Stimulated activated CD4-positive, alpha-beta T cell treated with anti-CD3 and anti-CD28 coated beads, Interleukin-1b, Interleukin-23, amount 100 ng/mL, for 1 hour (primary cell): ENCODE results near the gene PRPSAP1.
"Not testable (repeated sequence)": the region's sequence is repeated elsewhere in the genome, so short reads cannot be mapped to it uniquely, and the experiment has no call there.

Experiments
- DNase-seq, 2 donors: peaks; one replicate each; pipeline ENCODE4 v3.0.0-alpha.2; 2020; ENCODE audit warnings: low read depth in 2 of 2

The PRPSAP1 gene

DNA sequence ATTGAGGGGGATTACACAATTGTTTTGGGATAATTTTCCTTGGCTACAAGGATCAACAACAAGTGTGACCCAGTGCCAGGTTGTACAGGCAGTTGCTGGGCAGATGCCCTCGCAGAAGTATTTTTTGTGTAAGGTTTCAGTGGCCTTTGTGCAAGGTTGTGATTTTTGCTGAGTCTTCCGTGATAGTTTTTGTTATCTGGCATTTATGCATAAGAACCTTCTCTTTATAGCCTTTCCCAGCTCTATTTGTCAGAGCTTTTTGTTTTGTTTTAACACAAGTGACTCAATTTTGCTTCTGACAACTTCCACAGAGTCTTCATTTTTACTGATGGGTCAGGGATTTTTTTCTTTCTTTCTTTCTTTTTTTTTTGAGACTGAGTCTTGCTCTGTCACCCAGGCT, 6.7 kb upstream of the PRPSAP1 start:
- DNase-seq: no peak

DNA sequence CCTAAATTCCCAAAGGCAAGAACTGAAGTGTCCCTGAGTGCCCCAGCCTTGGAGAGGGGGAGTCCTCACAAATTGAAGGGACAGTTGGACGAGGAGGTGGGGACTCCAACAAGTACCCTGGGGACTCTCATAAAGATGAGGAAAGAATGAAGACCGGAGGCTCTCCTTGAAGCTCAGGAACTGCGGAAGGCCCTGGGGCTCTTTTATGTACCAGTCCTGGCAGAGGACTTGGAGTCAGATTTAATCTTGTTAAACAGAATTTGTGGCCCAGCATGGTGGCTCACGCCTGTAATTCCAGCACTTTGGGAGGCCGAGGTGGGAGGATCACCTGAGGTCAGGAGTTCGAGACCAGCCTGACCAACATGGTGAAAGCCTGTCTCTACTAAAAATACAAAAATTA, 6.1 kb upstream of the PRPSAP1 start:
- not testable (repeated sequence) for DNase-seq

DNA sequence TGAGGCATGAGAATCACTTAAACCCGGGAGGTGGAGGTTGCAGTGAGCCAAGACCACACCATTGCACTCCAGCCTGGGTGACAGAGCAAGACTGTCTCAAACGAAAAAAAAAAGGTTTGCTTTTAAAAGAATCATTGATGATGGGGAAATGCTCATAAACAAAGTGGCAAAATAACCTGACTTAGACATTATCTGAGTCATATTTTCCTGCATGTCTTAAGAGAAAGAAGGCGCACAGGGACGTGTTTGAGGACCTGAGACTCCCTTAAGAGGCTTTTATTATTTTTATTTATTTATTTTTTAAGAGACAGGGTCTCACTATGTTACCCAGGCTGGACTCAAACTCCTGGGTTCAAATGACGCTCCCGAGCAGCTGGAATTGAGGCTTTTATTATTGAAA, 5.7 kb upstream of the PRPSAP1 start:
- DNase-seq: no peak

DNA sequence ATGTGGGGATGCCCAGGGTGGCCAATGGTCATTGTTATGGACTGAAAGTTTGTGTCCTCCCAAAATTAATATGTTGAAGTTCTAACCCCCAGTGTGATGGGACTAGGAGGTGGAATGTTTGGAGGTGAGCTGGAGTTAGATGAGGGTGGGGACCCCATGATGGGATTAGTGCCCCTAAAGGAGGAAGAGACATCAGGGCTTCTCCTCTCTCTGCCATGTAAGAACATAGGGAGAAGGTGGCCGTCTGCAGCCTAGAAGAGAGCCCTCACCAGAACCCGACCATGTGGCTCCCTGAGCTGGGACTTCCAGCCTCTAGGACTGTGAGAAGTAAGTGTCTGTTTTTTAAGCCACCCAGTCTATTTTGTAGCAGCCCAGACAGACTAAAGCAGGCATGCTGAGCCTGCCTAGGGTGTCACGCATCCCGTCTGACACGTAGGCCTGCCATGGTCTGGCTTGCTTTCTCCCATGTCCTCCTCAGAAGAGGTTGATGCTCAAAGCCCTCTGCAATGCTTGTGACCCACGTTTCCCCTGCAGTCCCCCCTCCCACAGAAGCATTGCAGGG, 4.0 kb upstream of the PRPSAP1 start:
- no peak for DNase-seq

DNA sequence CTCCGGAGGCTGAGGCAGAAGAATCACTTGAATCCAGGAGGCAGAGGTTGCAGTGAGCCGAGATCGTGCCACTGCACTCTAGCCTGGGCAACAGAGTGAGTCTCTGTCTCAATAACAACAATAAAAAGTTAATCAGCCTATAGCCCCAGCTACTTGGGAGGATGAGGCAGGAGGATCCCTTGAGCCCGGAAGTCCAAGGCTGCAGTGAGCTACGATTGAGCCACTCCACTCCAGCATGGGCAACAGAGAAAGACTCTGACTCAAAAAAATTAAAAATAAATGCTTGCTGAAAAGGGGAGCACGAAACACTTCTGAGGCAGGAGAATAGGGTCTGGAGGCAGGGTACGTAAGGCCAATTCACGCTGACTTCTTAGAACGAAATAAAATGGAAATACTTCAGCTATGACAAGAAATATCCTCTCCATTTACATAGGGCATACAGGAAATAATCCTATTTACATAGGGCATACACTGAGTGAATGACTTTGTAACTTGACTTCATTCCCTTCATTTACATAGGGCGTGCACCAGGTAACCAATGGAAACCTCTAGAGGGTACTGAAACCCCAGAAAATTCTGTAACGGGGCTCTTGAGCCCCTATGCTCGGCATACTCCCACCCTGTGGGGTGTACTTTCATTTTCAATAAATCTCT, 3.2 kb upstream of the PRPSAP1 start:
- DNase-seq: no peak

DNA sequence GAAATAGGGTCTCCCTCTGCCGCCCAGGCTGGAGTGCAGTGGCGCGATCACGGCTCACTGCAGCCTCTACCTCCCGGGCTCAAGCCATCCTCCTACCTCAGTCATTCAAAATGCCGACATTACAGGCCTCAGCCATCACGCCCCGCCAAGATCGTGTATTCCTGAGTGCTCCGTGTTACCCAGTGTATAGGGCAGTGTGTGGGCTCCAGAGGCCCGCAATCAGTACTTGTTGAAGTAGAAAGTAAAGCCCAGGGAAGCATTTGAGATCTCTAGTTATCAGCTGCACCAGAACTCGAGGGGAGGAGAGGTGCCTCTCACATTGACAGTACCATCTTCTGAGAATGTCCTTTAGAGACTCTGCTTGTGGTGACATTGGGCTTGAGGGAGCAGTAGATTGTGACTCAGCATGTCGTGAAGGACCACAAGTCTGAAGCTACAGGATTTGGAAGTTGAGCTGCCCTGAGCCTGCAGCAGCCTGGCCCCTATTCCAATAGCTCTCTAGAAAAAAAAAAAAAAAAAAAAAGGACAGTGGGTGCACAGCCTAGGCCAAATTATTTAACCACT, 1.1 kb upstream of the PRPSAP1 start:
- DNase-seq: no peak

DNA sequence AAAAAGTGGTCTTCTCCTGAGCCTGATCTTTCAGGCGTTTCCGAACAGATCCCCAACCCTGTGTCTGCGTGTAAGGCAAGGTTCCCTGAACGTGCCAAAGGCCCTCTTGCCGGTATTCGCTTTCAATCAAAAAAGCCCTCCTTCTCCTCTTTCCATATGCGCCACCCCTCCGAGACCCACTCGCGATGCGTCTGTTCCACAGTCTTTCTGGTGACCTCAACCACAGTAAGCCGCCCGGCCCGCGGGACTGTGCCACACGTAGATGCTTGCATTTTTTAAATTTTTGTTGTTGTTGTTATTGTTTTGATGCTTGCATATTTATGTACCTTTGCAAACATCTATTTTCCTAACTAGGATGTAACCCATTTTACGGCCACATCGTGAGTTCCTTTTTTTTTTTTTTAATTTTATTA, 607 bp upstream of the PRPSAP1 start:
- no peak for DNase-seq

DNA sequence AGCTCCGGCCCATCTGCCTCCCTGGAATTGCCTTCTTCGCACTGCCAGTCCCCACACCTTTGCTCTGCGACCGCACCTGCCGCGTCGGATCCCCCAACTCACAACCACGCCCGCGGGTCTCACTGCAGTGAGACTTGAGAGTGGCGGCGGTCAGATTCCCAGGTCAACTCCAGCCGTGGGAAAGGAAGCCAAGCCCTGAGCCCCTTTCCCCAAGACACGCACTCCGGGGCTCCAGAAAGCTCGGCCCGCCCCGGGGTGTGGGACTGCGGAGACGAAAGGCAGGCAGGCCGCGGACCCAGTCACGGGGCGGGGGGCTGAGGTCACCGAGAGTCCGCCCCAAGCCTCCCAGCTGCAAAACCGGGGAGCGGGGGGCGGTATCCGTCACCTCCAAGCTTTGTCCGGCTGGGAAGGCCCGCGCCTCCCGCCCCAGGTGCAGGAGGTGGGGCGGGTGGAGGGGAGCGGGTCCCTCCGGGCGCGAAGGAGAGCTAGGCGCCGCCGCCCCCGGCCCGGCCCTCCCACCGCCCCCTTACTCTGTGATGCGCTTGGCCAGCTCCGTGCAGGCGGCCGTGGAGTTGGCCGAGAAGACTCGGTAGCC, 615 bp downstream of the PRPSAP1 start:
- no peak for DNase-seq

DNA sequence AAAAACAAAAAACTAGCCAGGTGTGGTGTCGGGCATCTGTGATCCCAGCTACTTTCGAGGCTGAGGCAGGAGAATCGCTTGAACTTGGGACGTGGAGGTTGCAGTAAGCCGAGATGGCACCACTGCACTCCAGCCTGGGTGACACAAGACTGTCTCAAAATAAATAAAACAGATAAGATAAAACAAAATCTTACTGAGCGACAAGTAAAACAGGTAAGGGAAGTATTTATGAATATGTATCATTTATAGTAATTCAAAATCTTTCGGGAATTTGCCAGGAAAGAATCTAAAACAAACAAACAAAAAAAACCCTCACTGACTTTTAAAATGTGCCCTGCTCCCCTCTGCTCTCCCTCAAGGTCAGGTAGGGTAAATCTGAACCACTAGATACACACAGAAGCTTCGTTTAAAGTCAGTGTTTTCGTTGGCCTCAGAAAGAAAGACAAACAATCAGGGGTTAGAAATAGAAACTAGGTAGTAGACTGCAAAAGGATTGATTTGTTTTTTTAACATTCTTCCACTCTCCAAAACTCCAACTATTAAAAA, 2.1 kb downstream of the PRPSAP1 start:
- no peak for DNase-seq

DNA sequence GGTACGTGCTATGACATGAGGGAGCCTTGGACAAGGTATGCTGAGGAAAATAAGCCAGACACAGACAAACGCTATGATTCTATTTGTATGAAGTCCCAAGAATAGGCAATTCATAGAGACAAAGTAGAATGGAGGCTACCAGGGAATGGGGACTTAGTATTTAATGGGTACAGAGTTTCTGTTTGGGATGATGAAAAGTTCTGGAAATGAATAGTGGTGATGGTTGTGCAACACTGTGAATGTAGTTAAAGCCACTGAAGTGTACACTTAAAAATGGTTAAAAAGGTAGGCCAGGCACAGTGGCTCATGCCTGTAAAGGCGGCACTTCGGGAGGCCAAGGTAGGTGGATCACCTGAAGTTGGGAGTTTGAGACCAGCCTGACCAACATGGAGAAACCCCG, 3.3 kb downstream of the PRPSAP1 start:
- no peak for DNase-seq

DNA sequence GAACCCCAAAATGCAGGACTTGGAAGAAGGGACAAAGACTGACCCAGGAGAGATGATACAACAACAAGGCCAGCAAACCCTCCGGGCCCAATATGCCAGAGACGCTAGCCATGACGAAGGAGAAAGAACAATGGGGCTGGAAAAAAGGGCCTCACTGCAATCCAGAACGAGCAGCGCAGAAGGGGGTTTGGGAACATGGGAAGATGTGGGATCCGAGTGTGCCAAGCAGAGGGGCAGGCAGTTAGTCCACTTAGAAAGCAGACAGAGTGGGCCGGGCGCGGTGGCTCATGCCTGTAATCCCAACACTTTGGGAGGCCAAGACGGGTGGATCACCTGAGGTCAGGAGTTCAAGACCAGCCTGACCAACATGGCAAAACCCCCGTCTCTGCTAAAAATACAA, 6.8 kb downstream of the PRPSAP1 start:
- DNase-seq: not testable (repeated sequence)

DNA sequence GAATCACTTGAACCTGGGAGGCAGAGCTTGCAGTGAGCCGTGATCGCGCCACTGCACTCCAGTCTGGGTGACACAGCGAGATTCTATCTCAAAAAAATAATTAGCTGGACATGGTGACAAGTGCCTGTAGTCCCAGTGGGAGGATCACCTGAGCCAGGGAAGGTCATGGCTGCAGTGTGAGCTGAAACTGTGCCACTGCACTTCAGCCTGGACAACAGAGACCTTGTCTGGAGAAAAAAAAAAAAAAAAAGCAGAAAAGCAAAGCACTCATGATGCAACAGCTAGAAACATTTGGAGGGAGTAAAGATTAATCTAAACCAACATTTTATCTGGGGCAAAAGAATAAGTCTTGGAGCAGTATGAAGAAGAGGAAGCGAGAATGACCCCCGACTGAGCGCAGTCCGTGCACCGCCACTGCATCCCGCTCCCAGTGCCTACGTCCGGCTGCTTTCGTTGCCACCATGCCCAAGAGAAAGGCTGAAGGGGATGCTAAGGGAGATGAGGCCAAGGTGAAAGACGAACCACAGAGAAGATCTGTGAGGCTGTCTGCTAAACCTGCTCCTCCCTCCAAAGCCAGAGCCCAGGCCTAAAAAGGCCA, 8.2 kb downstream of the PRPSAP1 start:
- no peak for DNase-seq

DNA sequence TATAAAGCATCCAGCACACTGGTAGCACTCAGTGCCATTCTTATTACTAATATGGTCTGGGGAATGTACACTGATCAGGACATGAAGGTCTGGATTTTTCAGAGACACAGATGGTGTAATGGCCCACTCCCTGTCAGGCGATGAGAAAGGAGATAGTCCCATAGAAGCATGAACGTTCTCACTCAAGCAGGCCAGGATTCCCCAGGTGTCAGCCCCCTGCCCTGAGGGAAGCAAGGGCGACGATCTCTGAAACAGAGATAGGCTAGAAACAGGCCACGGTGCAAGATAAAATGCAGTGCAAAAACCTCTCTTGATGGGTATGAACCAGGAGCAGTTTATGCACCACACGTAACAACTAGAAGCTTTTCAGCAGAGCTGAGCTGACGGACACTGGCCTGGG, 10.6 kb downstream of the PRPSAP1 start:
- DNase-seq: no peak

DNA sequence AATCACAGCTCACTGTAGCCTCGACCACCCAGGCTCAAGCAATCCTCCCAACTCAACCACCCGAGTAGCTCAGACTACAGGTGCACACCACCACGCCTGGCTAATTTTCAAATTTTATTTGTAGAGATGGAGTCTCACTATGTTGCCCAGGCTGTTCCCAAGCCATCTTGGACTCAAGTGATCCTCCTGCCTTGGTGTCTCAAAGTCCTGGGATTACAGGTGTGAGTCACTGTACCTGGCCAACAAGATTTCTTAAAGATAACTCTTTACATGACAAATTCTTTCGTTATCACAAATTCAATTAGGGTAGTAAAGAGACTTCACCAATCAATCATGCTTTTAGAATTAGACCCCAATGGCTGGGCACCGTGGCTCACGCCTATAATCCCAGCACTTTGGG, 12.4 kb downstream of the PRPSAP1 start:
- DNase-seq: no peak

DNA sequence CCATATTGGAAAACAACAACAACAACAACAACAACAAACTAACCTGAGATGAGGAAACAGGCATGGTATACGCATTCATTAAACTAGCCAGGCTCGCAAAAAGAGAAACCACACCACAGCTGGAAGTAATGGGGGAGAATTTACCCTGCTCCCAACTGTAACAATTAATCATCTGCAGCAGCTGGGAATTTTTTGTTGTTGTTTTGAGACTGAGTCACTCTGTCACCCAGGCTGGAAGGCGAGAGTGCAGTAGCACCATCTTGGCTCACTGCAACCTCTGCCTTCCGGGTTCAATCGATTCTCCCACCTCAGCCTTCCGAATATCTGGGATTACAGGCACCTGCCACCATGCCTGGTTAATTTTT, 16.3 kb downstream of the PRPSAP1 start:
- DNase-seq: no peak

DNA sequence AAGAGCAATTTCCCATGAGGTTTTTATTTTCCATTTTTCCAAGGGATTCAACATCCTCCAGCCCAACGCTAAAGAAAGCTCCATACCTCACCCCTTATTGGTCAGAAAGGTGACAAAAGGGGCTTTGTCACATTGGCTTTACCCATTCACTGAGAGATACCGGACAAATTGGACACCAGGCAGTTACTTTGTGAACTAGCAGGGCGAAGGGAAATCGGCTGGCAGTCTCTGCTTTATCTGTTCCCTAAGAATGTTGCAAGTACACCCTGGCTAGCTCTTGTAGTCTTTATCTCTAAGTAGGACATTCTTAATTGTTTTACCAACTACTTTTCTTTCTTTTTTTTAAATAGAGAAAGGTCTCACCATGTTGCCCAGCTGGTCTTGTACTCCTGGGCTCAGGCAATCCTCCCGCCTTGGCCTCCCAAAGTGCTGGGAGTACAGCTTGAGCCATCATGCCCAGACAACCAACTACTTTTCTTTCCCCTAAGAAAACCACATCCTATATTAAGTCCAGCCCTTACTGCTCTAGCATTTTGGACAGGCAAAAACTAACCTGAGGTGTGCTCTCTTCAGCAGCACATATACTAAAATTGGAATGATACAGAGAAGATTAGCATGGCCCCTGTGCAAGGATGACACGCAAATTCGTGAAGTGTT, 16.8 kb downstream of the PRPSAP1 start:
- no peak for DNase-seq

DNA sequence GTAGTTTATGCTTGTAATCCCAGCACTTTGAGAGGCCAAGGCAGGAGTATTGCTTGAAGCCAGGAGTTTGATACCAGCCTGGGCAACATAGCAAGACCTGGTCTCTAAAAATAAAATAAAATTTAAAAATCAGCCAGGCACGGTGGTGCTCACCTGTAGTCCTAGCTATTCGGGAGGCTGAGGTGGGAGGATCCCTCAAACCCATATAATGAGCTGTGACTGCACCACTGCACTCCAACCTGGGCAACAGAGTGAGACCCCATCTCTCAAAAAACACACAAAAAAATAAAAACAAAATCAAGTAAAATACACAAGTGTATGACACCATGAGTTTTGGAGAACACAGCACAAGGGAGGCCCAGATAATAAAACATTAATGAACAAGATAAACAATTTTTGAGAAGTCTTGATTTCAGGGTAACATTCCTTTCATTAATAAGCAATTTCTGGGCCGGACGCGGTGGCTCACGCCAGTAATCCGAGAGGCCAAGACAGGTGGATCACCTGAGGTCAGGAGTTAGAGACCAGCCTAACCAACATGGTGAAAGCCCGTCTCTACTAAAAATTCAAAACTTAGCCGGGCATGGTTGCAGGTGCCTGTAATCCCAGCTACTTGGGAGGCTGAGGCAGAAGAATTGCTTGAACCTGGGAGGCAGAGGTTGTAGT, 17.9 kb downstream of the PRPSAP1 start:
- no peak for DNase-seq

DNA sequence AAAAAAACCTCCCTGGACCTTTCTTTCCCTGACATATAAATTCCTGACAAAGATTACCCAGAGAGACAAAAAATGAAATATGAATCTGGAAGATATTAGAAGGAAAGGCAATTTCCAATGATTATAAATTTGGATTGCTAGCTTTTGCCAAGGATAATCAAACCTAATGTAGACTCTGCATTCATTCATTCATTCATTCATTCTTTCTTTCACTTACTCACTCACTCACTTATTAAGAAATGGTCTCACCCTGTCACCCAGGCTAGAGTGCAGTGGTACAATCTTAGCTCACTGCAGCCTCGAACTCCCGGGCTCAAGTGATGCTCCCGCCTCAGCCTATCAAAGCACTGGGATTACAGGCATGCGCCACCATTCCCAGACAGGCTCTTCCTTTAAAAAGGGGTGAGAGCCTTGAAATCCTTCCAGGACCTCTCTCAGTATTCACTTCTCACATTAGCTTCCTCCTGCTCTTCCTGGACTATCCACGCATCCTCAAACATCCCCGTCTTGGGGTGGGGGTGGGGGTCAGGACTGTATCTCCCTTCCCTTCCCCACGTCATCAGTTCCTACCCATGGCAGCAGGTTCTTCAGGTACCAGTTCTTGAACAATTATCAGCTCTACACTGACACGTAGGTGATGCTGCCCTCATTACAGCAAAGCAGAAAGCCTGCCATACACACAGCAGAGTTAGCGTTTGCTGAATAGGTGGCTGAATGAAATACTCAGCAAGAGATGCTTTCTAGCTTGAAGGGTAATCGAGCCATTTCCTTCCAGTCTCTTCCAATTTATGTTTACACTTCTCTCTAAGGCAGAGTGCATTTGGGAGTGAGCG, 19.8 kb downstream of the PRPSAP1 start:
- DNase-seq: no peak

DNA sequence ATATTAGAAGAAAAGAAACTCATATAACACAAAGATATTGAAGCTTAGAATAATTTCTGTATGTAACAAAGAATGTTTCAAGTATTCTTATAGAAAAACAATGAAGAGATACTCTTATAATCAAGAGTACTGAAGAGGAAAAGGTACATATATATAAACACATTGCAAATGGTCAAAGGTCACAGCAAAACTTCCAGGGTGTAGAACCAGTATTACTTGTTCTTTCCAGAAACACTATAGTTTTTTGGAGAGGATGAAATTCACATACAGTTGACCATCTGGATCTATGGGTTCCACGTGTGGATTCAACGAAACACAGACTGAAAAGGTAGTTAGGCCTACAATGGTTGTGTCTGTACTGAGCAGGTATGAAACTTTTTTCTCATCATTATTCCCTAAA, 22.6 kb downstream of the PRPSAP1 start:
- DNase-seq: no peak

DNA sequence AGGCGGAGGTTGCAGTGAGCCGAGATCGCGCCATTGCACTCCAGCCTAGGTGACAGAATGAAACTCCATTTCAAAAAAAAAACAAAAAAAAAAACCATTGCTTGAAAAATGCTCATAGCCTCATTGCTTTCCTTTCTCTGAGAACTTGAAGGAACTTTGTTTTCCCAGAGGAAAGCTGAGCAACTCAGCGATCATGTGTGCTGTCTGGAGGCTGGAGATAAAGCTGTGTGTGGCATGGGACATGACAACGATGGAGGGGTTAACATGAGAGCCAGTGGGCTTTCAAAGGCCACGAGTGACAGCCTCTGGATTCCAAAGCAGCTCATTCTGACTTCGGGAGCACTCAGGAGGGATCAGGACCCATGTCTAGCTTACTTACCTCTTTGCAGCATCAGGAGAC, 24.1 kb downstream of the PRPSAP1 start:
- no peak for DNase-seq

DNA sequence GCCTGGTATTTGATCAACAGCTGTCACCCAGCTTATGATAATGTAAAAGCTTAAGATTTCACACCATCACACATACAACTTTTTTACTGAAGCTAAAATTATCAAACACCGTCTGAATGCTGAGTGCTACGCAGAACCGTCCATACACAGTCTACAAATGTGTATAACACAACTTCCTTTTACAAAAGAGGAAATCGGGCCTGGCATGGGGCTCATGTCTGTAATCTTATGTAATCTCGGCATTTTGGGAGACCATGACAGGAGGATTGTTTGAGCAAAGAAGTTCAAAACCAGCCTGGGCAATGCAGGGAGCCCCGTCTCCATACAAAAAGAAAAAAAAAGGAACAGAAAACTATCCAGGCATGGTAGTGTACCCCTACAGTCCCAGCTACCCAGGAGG, 26.0 kb downstream of the PRPSAP1 start:
- no peak for DNase-seq
